Measurements from ENCODE around the gene CADM1. TPM values are rescaled to one million over a fixed set of nuclear protein-coding genes. Genes with fewer than 3 reads are reported as not detected.

CADM1 gene
- total and polyA plus RNA-seq, 2 donors from 2014 or later: 24.0 to 33.5 TPM

- H3K27ac ChIP-seq (ENCODE audit: low read depth in 2 of 2, low read length in 2 of 2): no peak overlapping the region
- DNase-seq (peak in 2 of 5 donors; percentile 71 to 91), FAIRE-seq (no peak)
- H3K4me1 ChIP-seq (ENCODE audit: control insufficient read depth in 2 of 3, insufficient read depth in 2 of 3, low read depth in 1 of 3, low read length in 3 of 3): peaks cover 0 to 5% (median 0%) of the 10 kb centered on the region in 3 donors
- H3K36me3 ChIP-seq (ENCODE audit: control insufficient read depth in 2 of 3, insufficient read depth in 3 of 3, low read length in 3 of 3): no peaks in the 10 kb centered on the region
- TF ChIP-seq CTCF (IDR thresholded peaks at IDR 0.05; ENCODE audit: borderline replicate concordance, extremely low read depth, insufficient read depth): no peak
- no peak overlapping the region for H3K4me3 ChIP-seq (ENCODE audit: low read length in 3 of 3)
- no peaks in the 10 kb centered on the region for H3K9me3 ChIP-seq (ENCODE audit: control insufficient read depth in 2 of 3, insufficient read depth in 1 of 3, low read length in 3 of 3)
- H3K27me3 ChIP-seq (ENCODE audit: control insufficient read depth, insufficient read depth, low read length): no peaks in the 10 kb centered on the region
- intact Hi-C loops (cut with DNase I): no loop called here
- no peak overlapping the region for H3K9ac ChIP-seq (ENCODE audit: low read length in 3 of 3)
Measured at GRCh38 chr11:115408036-115408921, 95.9 kb downstream of the CADM1 start.

- Histone ChIP-seq H3K27me3 (ENCODE audit: control insufficient read depth, insufficient read depth, low read length) (no peaks in the 10 kb centered on the region), H3K36me3 (ENCODE audit: control insufficient read depth in 2 of 3, insufficient read depth in 3 of 3, low read length in 3 of 3) (no peaks in the 10 kb centered on the region), H3K9me3 (ENCODE audit: control insufficient read depth in 2 of 3, insufficient read depth in 1 of 3, low read length in 3 of 3) (no peaks in the 10 kb centered on the region), H3K9ac (ENCODE audit: low read length in 3 of 3) (no peak overlapping the region), H3K4me1 (ENCODE audit: control insufficient read depth in 2 of 3, insufficient read depth in 2 of 3, low read depth in 1 of 3, low read length in 3 of 3) (peaks cover 0 to 5% (median 0%) of the 10 kb centered on the region in 3 donors), H3K27ac (ENCODE audit: low read depth in 2 of 2, low read length in 2 of 2) (no peak overlapping the region), H3K4me3 (ENCODE audit: low read length in 3 of 3) (no peak overlapping the region)
- intact Hi-C loops (cut with DNase I): no loop called here
- no peak for FAIRE-seq
- no peak for DNase-seq
- TF ChIP-seq CTCF (IDR thresholded peaks at IDR 0.05; ENCODE audit: borderline replicate concordance, extremely low read depth, insufficient read depth): no peak
Measured at GRCh38 chr11:115407496-115407895, 96.7 kb downstream of the CADM1 start.

- intact Hi-C loops (cut with DNase I): no loop called here
- peak; percentile 69 for FAIRE-seq
- TF ChIP-seq CTCF (IDR thresholded peaks at IDR 0.05; ENCODE audit: borderline replicate concordance, extremely low read depth, insufficient read depth): no peak
- Histone ChIP-seq H3K4me3 (ENCODE audit: low read length in 3 of 3) (no peak overlapping the region), H3K36me3 (ENCODE audit: control insufficient read depth in 2 of 3, insufficient read depth in 3 of 3, low read length in 3 of 3) (no peaks in the 10 kb centered on the region), H3K27ac (ENCODE audit: low read depth in 2 of 2, low read length in 2 of 2) (no peak overlapping the region), H3K9ac (ENCODE audit: low read length in 3 of 3) (no peak overlapping the region), H3K9me3 (ENCODE audit: control insufficient read depth in 2 of 3, insufficient read depth in 1 of 3, low read length in 3 of 3) (no peaks in the 10 kb centered on the region), H3K27me3 (ENCODE audit: control insufficient read depth, insufficient read depth, low read length) (no peaks in the 10 kb centered on the region), H3K4me1 (ENCODE audit: control insufficient read depth in 2 of 3, insufficient read depth in 2 of 3, low read depth in 1 of 3, low read length in 3 of 3) (peaks cover 0 to 5% (median 0%) of the 10 kb centered on the region in 3 donors)
- DNase-seq: no peak
Measured at GRCh38 chr11:115406404-115406803, 97.8 kb downstream of the CADM1 start.
